ENCODE data around the gene CDX2.
A peak's percentile ranks its signal among the peaks of the same experiment; 100 is the strongest.

The CDX2 gene

GRCh38 chr13:27923794-27924528 is 45.2 kb downstream of the CDX2 start:
- Mint-ChIP-seq H3K9me3 (no peaks in the 10 kb centered on the region), H3K4me3 (no peak overlapping the region), H3K27ac (peak overlapping the region; percentile 50), H3K27me3 (peaks cover 100% of the 10 kb centered on the region), H3K36me3 (peaks cover 2% of the 10 kb centered on the region), H3K4me1 (peaks cover 13% of the 10 kb centered on the region)
- no peak for DNase-seq
- CTCF ChIA-PET = interaction anchor here (2.1 kb wide), 1 partner anchor 98 kb away, joined by 5 read pairs; no protein-coding TSS in a partner anchor

GRCh38 chr13:27922883-27923612 is 46.1 kb downstream of the CDX2 start:
- Mint-ChIP-seq H3K4me1 (peaks cover 15% of the 10 kb centered on the region), H3K27ac (peak overlapping the region; percentile 50), H3K9me3 (no peaks in the 10 kb centered on the region), H3K36me3 (peaks cover 4% of the 10 kb centered on the region), H3K4me3 (no peak overlapping the region), H3K27me3 (peaks cover 100% of the 10 kb centered on the region)
- no peak for DNase-seq
- CTCF ChIA-PET = interaction anchor here (2.1 kb wide), 1 partner anchor 97 kb away, joined by 5 read pairs; no protein-coding TSS in a partner anchor

- H3K4me1 Mint-ChIP-seq = peaks cover 18% of the 10 kb centered on the region
- no peaks in the 10 kb centered on the region for H3K9me3 Mint-ChIP-seq
- peak overlapping the region; percentile 35 for H3K4me3 Mint-ChIP-seq
- DNase-seq = no peak
- H3K27ac Mint-ChIP-seq = peak overlapping the region; percentile 60
- H3K27me3 Mint-ChIP-seq = peaks cover 100% of the 10 kb centered on the region
- CTCF ChIA-PET = interaction anchor here (1.0 to 1.2 kb wide), 2 partner anchors 34 to 51 kb away, joined by 3 read pairs; no protein-coding TSS in a partner anchor
- H3K36me3 Mint-ChIP-seq = peaks cover 8% of the 10 kb centered on the region
These were observed 46.9 kb downstream of the CDX2 start for GRCh38 chr13:27921961-27922882.

GRCh38 chr13:27921421-27921960 is 47.6 kb downstream of the CDX2 start:
- no peak for DNase-seq
- H3K4me3 Mint-ChIP-seq = peak overlapping the region; percentile 35
- CTCF ChIA-PET = interaction anchor here (0.6 to 2.3 kb wide), 6 partner anchors 31 to 661 kb away, joined by 3 to 6 read pairs (median 3); no protein-coding TSS in a partner anchor
- H3K36me3 Mint-ChIP-seq = peaks cover 9% of the 10 kb centered on the region
- H3K27me3 Mint-ChIP-seq = peaks cover 100% of the 10 kb centered on the region
- H3K27ac Mint-ChIP-seq = no peak overlapping the region
- H3K4me1 Mint-ChIP-seq = peaks cover 17% of the 10 kb centered on the region
- no peaks in the 10 kb centered on the region for H3K9me3 Mint-ChIP-seq

GRCh38 chr13:27920677-27921420 is 48.3 kb downstream of the CDX2 start:
- peaks cover 100% of the 10 kb centered on the region for H3K27me3 Mint-ChIP-seq
- H3K4me3 Mint-ChIP-seq = peak overlapping the region; percentile 61
- peak overlapping the region; percentile 3 for H3K27ac Mint-ChIP-seq
- no peaks in the 10 kb centered on the region for H3K9me3 Mint-ChIP-seq
- CTCF ChIA-PET = interaction anchor here (0.6 to 2.3 kb wide), 6 partner anchors 31 to 661 kb away, joined by 3 to 6 read pairs (median 4); no protein-coding TSS in a partner anchor
- DNase-seq = no peak
- H3K36me3 Mint-ChIP-seq = peaks cover 9% of the 10 kb centered on the region
- peaks cover 17% of the 10 kb centered on the region for H3K4me1 Mint-ChIP-seq

- no peaks in the 10 kb centered on the region for H3K9me3 Mint-ChIP-seq
- DNase-seq = no peak
- H3K27me3 Mint-ChIP-seq = peaks cover 100% of the 10 kb centered on the region
- peak within 1 kb of the TSS; percentile 52 for H3K27ac Mint-ChIP-seq
- H3K4me1 Mint-ChIP-seq = peaks cover 17% of the 10 kb centered on the region
- H3K36me3 Mint-ChIP-seq = peaks cover 9% of the 10 kb centered on the region
- H3K4me3 Mint-ChIP-seq = peak within 1 kb of the TSS; percentile 61
- CTCF ChIA-PET = interaction anchor here (1.1 to 2.3 kb wide), 4 partner anchors 32 to 98 kb away, joined by 3 to 6 read pairs (median 4); no protein-coding TSS in a partner anchor
These were observed 49.0 kb downstream of the CDX2 start, which contains the start of gene PDX1 for GRCh38 chr13:27919934-27920676. PDX1 (plus strand) TSS chr13:27920000; CDS start chr13:27920139, 139 bp downstream.

GRCh38 chr13:27919659-27919933 is 49.5 kb downstream of the CDX2 start:
- Mint-ChIP-seq H3K27ac (no peak overlapping the region), H3K4me1 (peaks cover 17% of the 10 kb centered on the region), H3K4me3 (no peak overlapping the region), H3K36me3 (peaks cover 9% of the 10 kb centered on the region), H3K27me3 (peaks cover 100% of the 10 kb centered on the region), H3K9me3 (no peaks in the 10 kb centered on the region)
- CTCF ChIA-PET = interaction anchor here (1.3 to 2.3 kb wide), 2 partner anchors 64 to 93 kb away, joined by 4 to 6 read pairs; no protein-coding TSS in a partner anchor
- no peak for DNase-seq

GRCh38 chr13:27918918-27919658 is 50.0 kb downstream of the CDX2 start:
- no peak for DNase-seq
- CTCF ChIA-PET = interaction anchor here (2.3 kb wide), 1 partner anchor 93 kb away, joined by 6 read pairs; no protein-coding TSS in a partner anchor
- peak overlapping the region; percentile 52 for H3K27ac Mint-ChIP-seq
- peaks cover 8% of the 10 kb centered on the region for H3K36me3 Mint-ChIP-seq
- H3K27me3 Mint-ChIP-seq = peaks cover 97% of the 10 kb centered on the region
- H3K9me3 Mint-ChIP-seq = no peaks in the 10 kb centered on the region
- no peak overlapping the region for H3K4me3 Mint-ChIP-seq
- peaks cover 17% of the 10 kb centered on the region for H3K4me1 Mint-ChIP-seq

GRCh38 chr13:27918041-27918917 is 50.8 kb downstream of the CDX2 start:
- H3K4me1 Mint-ChIP-seq = peaks cover 15% of the 10 kb centered on the region
- peak overlapping the region; percentile 52 for H3K27ac Mint-ChIP-seq
- no peak overlapping the region for H3K4me3 Mint-ChIP-seq
- H3K36me3 Mint-ChIP-seq = peaks cover 8% of the 10 kb centered on the region
- DNase-seq = no peak
- peaks cover 96% of the 10 kb centered on the region for H3K27me3 Mint-ChIP-seq
- CTCF ChIA-PET = no interaction called here
- no peaks in the 10 kb centered on the region for H3K9me3 Mint-ChIP-seq

- Mint-ChIP-seq H3K36me3 (peaks cover 8% of the 10 kb centered on the region), H3K9me3 (no peaks in the 10 kb centered on the region), H3K27me3 (peaks cover 86% of the 10 kb centered on the region), H3K27ac (peak overlapping the region; percentile 68), H3K4me1 (peaks cover 15% of the 10 kb centered on the region), H3K4me3 (peak overlapping the region; percentile 43)
- no peak for DNase-seq
- CTCF ChIA-PET = no interaction called here
These were observed 51.8 kb downstream of the CDX2 start for GRCh38 chr13:27917121-27917947.

All from activated naive CD4-positive, alpha-beta T cell treated with anti-CD3 and anti-CD28 coated beads, Interleukin-2, amount 10 ng/mL, durations not matched to agents 7 days and 5 days (primary cell).